Left lobe of liver (tissue), 2 donors: ENCODE measurements around the gene PRKCB. TPM values are rescaled to one million over a fixed set of nuclear protein-coding genes. Genes with fewer than 3 reads are reported as not detected.

ENCODE experiments used
- ATAC-seq: fragments of 200-7000 bp; cut with Tn5 transposase; one replicate; pipeline ENCODE4 v1.9.1; 2020; ENCODE audit warnings: mild to moderate bottlenecking, moderate library complexity
- DNase-seq: peaks from one replicate; pipeline ENCODE4 v3.0.0-alpha.2; 2020; ENCODE audit warnings: low spot score
- total RNA-seq: library from RNA; stranded (reverse); gene quantifications from one replicate; pipeline ENCODE4 v1.2.1, GENCODE V29; 2021
- donor health status: DM: no; HTN: no; CAD: no; lungs with moderate emphysema.
- donor health status: DM: no; HTN: yes; CAD: no.

Gene PRKCB
- total RNA-seq, 1 donor from 2014 or later = 3.3 TPM

- DNase-seq (no peak), ATAC-seq (no peak)
Observed at GRCh38 chr16:23962001-23962400, 126.2 kb downstream of the PRKCB start.

- ATAC-seq = no peak
- no peak for DNase-seq
Observed at GRCh38 chr16:23964136-23964535, 128.4 kb downstream of the PRKCB start.

DNA sequence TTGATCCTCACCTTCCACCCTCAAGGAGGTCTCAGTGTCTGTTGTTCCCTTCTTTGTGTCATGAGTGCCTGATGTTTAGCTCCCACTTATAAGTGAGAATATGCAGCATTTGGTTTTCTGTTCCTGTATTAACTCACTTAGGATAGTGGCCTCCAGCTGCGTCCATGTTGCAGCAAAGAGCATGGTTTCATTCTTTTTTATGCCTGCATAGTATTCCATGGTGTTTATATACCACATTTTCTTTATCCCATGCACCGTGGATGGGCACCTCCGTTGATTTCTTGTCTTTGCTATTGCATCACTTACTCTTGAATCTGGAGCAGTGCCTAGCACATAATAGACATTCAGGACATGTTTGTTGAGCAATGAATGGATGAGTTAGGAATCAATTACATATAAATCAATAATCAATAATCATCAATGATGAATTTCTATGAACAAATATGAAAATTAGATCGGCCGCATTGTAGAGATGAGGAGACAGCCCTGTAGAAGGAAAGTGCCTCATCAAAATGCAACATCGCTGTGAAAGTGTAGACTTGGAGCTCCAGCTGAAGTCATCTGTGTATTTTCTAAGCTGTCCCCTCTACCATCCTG, 129.5 kb downstream of the PRKCB start:
- ATAC-seq (no peak), DNase-seq (no peak)

- DNase-seq (no peak), ATAC-seq (no peak)
Observed at GRCh38 chr16:23966597-23967394, 131.0 kb downstream of the PRKCB start.

DNA sequence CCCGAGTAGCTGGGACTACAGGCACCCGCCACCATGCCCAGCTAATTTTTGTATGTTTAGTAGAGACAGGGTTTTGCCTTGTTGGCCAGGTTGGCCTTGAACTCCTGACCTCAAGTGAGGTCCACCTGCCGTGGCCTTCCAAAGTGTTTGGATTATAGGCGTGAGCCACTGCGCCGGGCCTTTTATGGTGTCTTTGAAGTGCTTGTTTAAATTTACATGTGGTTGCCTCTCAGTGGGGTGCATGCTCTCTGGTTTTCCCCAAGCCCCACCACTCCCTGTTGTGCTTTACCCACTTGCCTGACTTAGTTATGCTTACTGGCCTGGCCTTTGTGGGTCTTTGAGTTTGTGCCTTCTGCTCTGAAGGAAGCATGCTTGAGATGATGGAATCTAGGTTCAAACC, 132.0 kb downstream of the PRKCB start:
- DNase-seq = no peak
- no peak for ATAC-seq

DNA sequence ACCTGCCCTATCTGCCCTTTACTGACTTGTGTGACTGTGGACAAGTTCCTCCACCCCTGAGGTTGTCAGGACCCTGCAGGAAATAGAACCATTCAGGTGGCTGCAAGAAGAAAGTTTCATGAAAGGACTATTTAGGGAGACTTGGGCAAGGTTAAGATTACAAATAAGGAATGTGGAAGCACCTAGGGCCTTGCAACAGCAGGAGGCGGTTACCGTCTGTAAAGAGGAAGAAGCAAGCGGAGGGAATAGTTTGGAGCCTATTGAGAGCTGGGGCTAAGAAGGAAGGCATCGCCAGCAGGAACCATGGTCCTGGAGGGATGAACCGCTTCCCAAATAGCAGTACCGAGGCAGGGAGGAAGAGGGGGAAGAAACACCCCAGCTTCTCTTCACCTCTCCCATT, 132.4 kb downstream of the PRKCB start:
- no peak for DNase-seq
- no peak for ATAC-seq

GRCh38 chr16:23969468-23970297, 133.9 kb downstream of the PRKCB start:
- DNase-seq (no peak), ATAC-seq (no peak)

- ATAC-seq (no peak), DNase-seq (no peak)
Observed at GRCh38 chr16:23974223-23974622, 138.4 kb downstream of the PRKCB start.

GRCh38 chr16:23975293-23975692, 139.5 kb downstream of the PRKCB start:
- DNase-seq (no peak), ATAC-seq (no peak)

DNA sequence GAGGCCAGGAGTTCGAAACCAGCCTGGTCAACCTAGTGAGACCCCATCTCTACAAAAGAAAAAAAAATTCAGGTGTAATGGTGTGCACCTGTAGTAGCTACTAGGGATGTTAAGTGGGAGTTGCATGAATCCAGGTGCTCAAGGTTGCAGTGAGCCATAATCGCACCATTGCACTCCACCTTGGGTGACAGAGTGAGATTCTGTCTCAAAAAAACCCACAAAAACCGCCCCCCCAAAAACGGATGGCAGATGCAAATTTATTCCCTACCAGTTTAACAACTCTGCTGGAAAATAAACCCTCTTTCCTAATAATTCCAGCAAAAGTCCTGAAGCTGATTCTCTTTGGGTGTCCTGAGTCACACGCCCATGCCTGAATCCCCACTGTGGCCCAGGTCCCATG, 140.3 kb downstream of the PRKCB start:
- DNase-seq = no peak
- no peak for ATAC-seq

DNA sequence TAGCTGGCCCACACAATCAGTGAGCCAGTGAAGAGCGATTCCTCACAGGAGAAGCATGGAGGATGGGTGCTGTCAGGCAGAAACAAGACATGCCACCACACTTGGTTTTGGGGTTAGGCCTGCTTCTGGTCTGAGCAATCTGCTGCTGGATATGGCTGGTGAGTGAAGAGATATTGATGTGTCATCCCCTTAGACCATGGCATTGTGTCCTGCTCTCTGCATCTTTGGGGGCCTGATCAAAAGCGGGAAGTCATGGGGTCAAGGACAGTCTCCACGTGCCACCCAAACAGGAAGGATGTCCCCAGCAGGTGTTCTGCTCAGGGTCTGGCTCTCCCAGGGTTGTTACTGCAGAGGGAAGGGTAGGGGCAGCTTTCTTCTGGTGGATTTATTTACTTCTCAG, 140.7 kb downstream of the PRKCB start:
- no peak for ATAC-seq
- DNase-seq = no peak

- ATAC-seq = no peak
Observed at GRCh38 chr16:23979441-23979840, 143.7 kb downstream of the PRKCB start.

DNA sequence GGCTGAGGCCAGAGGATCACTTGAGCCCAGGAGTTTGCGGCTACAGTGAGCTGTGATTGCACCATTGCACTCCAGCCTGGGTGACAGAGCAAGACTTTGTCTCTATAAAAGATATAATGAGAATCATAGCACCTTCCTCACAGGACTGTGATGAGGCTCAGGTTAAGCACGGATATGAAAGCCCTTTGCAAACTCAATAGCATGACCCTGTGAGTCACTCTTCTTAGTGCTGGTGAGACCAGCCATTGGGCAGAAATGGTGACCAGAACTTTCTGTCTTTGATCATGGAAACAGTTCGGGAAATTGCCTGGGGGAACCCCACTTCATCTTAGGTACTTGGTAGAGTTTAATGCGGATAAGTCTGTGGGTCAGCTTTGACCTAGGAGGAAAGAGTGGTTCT, 144.2 kb downstream of the PRKCB start:
- ATAC-seq (no peak), DNase-seq (no peak)

More at GRCh38 chr16:23979441-23979840, 143.7 kb downstream of the PRKCB start:
- DNase-seq = no peak

DNA sequence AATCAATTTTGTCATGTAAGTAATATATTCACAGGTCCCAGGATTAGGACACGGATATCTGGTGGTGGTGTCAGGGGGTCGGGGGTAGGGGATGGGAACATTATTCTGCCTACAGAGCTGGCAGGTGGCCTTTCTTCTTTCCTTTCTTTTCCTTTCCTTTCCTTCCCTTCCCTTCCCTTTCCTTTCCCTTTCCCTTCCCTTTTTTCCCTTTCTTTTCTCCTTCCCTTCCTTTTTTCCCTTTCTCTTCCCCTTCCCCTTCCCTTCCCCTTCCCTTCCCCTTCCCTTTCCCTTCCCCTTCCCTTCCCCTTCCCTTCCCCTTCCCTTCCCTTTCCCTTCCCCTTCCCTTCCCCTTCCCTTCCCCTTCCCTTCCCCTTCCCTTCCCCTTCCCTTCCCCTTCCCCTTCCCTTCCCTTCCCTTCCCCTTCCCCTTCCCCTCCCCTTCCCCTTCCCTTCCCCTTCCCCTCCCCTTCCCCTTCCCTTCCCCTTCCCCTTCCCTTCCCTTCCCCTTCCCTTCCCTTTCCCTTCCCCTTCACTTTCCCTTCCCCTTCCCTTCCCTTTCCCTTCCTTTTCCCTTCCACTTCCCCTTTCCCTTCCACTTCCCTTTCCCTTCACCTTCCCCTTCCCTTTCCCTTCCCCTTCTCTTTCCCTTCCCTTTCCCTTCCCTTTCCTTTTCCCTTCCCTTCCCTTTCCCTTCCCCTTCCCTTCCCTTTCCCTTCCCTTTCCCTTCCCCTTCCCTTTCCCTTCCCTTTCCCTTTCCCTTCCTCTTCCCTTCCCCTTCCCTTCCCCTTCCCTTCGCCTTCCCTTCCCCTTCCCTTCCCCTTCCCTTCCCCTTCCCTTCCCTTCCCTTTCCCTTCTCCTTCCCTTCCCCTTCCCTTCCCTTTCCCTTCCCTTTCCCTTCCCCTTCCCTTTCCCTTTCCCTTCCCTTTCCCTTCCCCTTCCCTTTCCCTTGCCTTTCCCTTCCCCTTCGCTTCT, 145.9 kb downstream of the PRKCB start:
- no peak for DNase-seq
- ATAC-seq = no peak

DNA sequence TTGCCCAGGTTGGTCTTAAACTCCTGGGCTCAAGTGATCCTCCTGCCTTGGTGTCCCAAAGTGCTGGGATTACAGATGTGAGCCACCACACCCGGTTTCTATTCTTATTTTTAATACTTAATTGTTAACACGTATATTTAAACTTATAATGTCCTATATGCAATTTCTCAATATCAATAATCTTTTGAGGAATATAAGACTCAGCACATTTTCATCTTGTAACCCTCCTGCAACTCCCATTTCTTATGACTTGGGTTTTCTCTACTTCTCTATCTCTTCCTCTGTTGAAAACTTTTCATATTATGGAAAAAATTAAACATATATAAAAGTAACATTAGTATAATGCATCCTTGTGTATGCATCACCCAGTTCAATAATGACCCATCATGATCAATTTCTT, 150.7 kb downstream of the PRKCB start:
- no peak for ATAC-seq
- no peak for DNase-seq

GRCh38 chr16:23987443-23987842, 151.7 kb downstream of the PRKCB start:
- ATAC-seq = no peak

DNA sequence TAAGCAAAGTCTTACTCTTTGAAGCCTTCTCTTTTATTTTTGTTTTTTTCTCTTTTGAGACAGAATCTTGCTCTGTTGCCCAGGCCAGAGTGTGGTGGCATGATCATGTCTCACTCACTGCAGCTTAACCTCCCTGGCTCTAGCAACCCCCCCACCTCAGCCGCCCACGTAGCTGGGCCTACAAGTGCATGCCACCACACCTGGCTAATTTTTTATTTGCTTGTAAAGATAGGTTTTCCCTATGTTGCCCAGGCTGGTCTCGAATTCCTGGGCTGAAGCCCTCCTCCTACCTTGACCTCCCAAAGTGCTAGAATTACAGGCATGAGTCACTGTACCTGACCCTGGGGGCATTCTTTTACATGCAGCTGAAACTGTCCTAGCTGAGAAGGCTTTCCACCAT, 154.7 kb downstream of the PRKCB start:
- no peak for ATAC-seq
- DNase-seq = no peak

More at GRCh38 chr16:23987443-23987842, 151.7 kb downstream of the PRKCB start:
- no peak for DNase-seq

DNA sequence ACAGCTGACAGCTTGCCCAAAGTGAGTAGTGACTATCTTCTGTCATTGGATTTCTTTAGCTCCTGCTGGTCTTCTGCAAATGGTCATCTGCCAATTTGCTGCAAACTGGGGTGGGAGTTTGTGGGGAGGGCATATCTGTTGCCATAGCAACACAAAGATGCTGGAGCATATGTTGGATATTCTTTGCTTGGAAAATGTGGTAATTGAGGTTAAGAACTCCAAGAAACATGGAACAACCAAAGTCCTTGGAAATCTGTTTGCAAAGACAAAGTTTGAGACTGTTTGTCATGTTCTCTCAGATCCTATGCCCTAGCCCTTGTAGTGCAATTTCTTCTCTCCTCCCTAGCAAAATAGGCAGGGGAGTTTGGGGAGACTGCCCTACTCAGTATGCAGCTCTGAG, 155.3 kb downstream of the PRKCB start:
- DNase-seq (no peak), ATAC-seq (no peak)

GRCh38 chr16:23994615-23995014, 158.8 kb downstream of the PRKCB start:
- ATAC-seq = no peak
- no peak for DNase-seq

- DNase-seq = no peak
- no peak for ATAC-seq
Observed at GRCh38 chr16:23996258-23996955, 160.6 kb downstream of the PRKCB start.
